PC-9 (cell line): ENCODE measurements around the gene ERCC4.

Experiments
- EZH2 ChIP-seq: fragments of 200-600 bp; sonication (generic); IDR thresholded peaks from 2 replicates; pipeline ENCODE4 v1.8.0; 2017; ENCODE audit warnings: antibody characterized with exemption, low read depth
- TF ChIP-seq, protein P1 (sequence below): fragments of 200-600 bp; sonication (generic); conservative IDR thresholded peaks from 2 replicates; pipeline ENCODE4 v1.6.1; 2017; ENCODE audit warnings: mixed run types, antibody characterized with exemption, mild to moderate bottlenecking, moderate library complexity

DNA sequence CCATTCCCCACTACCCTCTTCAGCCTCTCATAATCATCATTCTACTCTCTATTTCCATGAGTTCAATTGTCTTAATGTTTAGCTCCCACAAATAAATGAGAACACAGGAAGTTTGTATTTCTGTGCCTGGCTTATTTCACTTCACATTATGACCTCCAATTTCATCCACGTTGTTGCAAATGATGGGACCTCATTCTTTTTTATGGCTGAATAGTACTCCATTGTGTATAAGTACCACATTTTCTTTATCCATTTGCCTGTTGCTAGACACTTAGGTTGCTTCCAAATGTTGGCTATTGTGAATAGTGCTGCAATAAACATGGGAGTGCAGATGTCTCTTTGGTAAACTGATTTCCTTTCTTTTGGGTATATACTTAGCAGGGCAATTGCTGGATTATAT, 42.3 kb downstream of the ERCC4 start:
- TF ChIP-seq, protein P1, sequence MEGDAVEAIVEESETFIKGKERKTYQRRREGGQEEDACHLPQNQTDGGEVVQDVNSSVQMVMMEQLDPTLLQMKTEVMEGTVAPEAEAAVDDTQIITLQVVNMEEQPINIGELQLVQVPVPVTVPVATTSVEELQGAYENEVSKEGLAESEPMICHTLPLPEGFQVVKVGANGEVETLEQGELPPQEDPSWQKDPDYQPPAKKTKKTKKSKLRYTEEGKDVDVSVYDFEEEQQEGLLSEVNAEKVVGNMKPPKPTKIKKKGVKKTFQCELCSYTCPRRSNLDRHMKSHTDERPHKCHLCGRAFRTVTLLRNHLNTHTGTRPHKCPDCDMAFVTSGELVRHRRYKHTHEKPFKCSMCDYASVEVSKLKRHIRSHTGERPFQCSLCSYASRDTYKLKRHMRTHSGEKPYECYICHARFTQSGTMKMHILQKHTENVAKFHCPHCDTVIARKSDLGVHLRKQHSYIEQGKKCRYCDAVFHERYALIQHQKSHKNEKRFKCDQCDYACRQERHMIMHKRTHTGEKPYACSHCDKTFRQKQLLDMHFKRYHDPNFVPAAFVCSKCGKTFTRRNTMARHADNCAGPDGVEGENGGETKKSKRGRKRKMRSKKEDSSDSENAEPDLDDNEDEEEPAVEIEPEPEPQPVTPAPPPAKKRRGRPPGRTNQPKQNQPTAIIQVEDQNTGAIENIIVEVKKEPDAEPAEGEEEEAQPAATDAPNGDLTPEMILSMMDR = no peak
- no peak for TF ChIP-seq EZH2
